ENCODE results near the gene AAK1. TPM values are rescaled to one million over a fixed set of nuclear protein-coding genes. Genes with fewer than 3 reads are reported as not detected.

Gene AAK1
- polyA plus RNA-seq, 3 donors: 9.8 to 18.9 (median 10.8) TPM

DNA sequence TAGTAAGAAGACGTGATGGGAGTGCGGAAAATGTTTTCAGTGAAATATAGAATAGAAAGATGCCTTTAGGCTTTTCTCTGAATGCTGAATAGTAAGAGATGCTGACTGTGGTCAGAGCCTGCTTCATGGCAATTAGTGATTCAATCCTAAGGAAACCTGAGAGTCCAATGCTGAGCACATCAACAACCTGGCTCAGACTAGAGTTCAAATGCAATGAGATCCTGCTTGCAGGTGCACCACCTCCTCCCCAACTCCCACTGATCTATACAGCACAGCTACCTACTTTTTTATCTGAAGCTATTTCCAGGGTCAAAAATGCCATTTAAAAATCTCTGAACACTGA lies 65.4 kb downstream of the AAK1 start:
- Mint-ChIP-seq H3K9me3 (peaks cover 0 to 3% (median 0%) of the 10 kb centered on the region in 7 donors), H3K36me3 (peaks cover 0 to 12% of the 10 kb centered on the region in 2 donors), H3K4me1 (peaks cover 82% of the 10 kb centered on the region), H3K27ac (peak overlapping the region in 5 of 7 donors; percentile 3 to 84 (median 58)), H3K27me3 (ENCODE audit: low read depth in 3 of 3) (peaks cover 0 to 2% (median 0%) of the 10 kb centered on the region in 3 donors), H3K4me3 (no peak overlapping the region)
- H3K9ac ChIP-seq (ENCODE audit: insufficient read depth, low read length, poor library complexity, severe bottlenecking): no peak overlapping the region
- WGBS (ENCODE audit: insufficient coverage): 81% methylated on average over 2 of the region's 2 CpGs
- no peaks in the 10 kb centered on the region for H3K27me3 ChIP-seq (ENCODE audit: control insufficient read depth in 2 of 2, insufficient read depth in 2 of 2, low read length in 2 of 2)
- peaks cover 73 to 79% of the 10 kb centered on the region in 2 donors for H3K4me1 ChIP-seq (ENCODE audit: control insufficient read depth in 1 of 2, insufficient read depth in 2 of 2, low read length in 2 of 2)
- H2AFZ ChIP-seq (ENCODE audit: insufficient read depth, low read depth, low read length, poor library complexity, severe bottlenecking): no peak overlapping the region
- H3K36me3 ChIP-seq (replicated peaks in 1 of 2; ENCODE audit: control insufficient read depth in 1 of 2, insufficient read depth in 2 of 2, low read length in 2 of 2): no peaks in the 10 kb centered on the region
- peaks cover 89% of the 10 kb centered on the region for H3K79me2 ChIP-seq (ENCODE audit: insufficient read depth, low read length)
- intact Hi-C loops (cut with micrococcal nuclease): no loop called here
- no peak for DNase-seq
- no peak overlapping the region for H3K4me3 ChIP-seq (replicated peaks in 1 of 3; ENCODE audit: low read depth in 2 of 3, low read length in 3 of 3)
- H3K4me2 ChIP-seq (replicated peaks; ENCODE audit: extremely low read depth, low read length, poor library complexity, severe bottlenecking): no peak overlapping the region
- H3K9me3 ChIP-seq (replicated peaks in 1 of 2; ENCODE audit: control insufficient read depth in 1 of 2, insufficient read depth in 1 of 2, low read length in 2 of 2): no peaks in the 10 kb centered on the region
- peaks cover 31% of the 10 kb centered on the region for H4K20me1 ChIP-seq (ENCODE audit: insufficient read depth, low read length)
- TF ChIP-seq, protein P1, sequence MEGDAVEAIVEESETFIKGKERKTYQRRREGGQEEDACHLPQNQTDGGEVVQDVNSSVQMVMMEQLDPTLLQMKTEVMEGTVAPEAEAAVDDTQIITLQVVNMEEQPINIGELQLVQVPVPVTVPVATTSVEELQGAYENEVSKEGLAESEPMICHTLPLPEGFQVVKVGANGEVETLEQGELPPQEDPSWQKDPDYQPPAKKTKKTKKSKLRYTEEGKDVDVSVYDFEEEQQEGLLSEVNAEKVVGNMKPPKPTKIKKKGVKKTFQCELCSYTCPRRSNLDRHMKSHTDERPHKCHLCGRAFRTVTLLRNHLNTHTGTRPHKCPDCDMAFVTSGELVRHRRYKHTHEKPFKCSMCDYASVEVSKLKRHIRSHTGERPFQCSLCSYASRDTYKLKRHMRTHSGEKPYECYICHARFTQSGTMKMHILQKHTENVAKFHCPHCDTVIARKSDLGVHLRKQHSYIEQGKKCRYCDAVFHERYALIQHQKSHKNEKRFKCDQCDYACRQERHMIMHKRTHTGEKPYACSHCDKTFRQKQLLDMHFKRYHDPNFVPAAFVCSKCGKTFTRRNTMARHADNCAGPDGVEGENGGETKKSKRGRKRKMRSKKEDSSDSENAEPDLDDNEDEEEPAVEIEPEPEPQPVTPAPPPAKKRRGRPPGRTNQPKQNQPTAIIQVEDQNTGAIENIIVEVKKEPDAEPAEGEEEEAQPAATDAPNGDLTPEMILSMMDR (IDR thresholded peaks at IDR 0.05): no peak
- peak overlapping the region in 1 of 2 donors; percentile 62 for H3K27ac ChIP-seq (ENCODE audit: low read depth in 1 of 2, low read length in 2 of 2)

DNA sequence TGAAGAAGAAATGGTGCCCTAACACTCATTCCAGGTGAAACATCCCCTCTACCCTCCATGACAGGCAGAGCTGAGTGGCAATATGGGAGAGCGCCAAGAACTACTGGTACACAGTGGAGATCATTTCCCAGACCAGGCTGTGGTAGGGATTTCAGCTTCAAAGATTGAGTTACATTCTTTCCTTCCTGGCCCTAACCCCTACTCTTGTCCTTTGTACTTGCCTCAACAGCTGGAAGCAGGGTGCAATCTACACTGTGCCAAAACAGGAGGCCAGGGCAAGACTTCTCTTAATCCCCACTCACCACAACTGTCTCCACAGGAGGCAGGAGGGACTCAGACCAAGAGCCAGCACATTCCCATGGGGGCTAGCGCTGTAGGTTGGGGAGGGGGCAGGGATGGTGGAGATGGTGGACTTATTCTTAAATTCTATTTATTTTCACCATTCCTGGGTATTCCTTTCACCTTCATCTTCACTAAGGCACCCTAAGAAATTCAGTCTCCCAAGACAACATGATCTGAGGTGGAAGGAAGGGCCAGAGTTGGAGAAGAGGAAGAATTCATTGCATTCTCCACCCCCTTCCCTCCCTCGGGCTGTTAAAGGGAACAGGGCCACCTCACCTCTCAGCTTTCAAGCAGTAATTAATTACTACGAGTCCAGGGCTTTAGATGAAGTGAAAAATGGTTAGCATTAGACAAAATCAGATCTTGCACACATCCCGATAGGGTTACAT lies 65.9 kb downstream of the AAK1 start:
- Histone ChIP-seq H3K27me3 (ENCODE audit: control insufficient read depth in 2 of 2, insufficient read depth in 2 of 2, low read length in 2 of 2) (no peaks in the 10 kb centered on the region), H3K4me1 (ENCODE audit: control insufficient read depth in 1 of 2, insufficient read depth in 2 of 2, low read length in 2 of 2) (peaks cover 68 to 74% of the 10 kb centered on the region in 2 donors), H3K79me2 (ENCODE audit: insufficient read depth, low read length) (peaks cover 89% of the 10 kb centered on the region), H3K9ac (ENCODE audit: insufficient read depth, low read length, poor library complexity, severe bottlenecking) (no peak overlapping the region), H3K36me3 (replicated peaks in 1 of 2; ENCODE audit: control insufficient read depth in 1 of 2, insufficient read depth in 2 of 2, low read length in 2 of 2) (no peaks in the 10 kb centered on the region), H3K4me3 (replicated peaks in 1 of 3; ENCODE audit: low read depth in 2 of 3, low read length in 3 of 3) (no peak overlapping the region), H4K20me1 (ENCODE audit: insufficient read depth, low read length) (peaks cover 37% of the 10 kb centered on the region), H3K9me3 (replicated peaks in 1 of 2; ENCODE audit: control insufficient read depth in 1 of 2, insufficient read depth in 1 of 2, low read length in 2 of 2) (no peaks in the 10 kb centered on the region), H2AFZ (ENCODE audit: insufficient read depth, low read depth, low read length, poor library complexity, severe bottlenecking) (no peak overlapping the region), H3K4me2 (replicated peaks; ENCODE audit: extremely low read depth, low read length, poor library complexity, severe bottlenecking) (no peak overlapping the region), H3K27ac (ENCODE audit: low read depth in 1 of 2, low read length in 2 of 2) (peak overlapping the region in 1 of 2 donors; percentile 62)
- Mint-ChIP-seq H3K36me3 (peaks cover 0 to 12% of the 10 kb centered on the region in 2 donors), H3K27ac (peak overlapping the region in 5 of 7 donors; percentile 3 to 84 (median 63)), H3K4me1 (peaks cover 82% of the 10 kb centered on the region), H3K27me3 (ENCODE audit: low read depth in 3 of 3) (peaks cover 0 to 2% (median 0%) of the 10 kb centered on the region in 3 donors), H3K9me3 (peaks cover 0 to 3% (median 0%) of the 10 kb centered on the region in 7 donors), H3K4me3 (peak overlapping the region in 1 of 2 donors; percentile 6)
- TF ChIP-seq, protein P1 (IDR thresholded peaks at IDR 0.05): no peak
- 50% methylated on average over 1 of the region's 5 CpGs for WGBS (ENCODE audit: insufficient coverage)
- intact Hi-C loops (cut with micrococcal nuclease): no loop called here
- DNase-seq: no peak

Data from CD14-positive monocyte (primary cell).